SK-N-SH (cell line): ENCODE data around the gene KLHL2. TPM values are rescaled to one million over a fixed set of nuclear protein-coding genes. Genes with fewer than 3 reads are reported as not detected.

Experiments used
- CTCF ChIA-PET: fragments of 300-600, 350-600 bp; formaldehyde crosslinking; extraction: SDS; loops from one replicate; lab custom pipeline; 2021; lab: Yijun Ruan, JAX
- POLR2A ChIA-PET: fragments of 350-600 bp; sonication (Branson Sonifier 250); formaldehyde crosslinking; extraction: SDS; loops from one replicate; lab custom pipeline; 2020; ENCODE audit warnings: antibody characterized with exemption, inconsistent platforms; lab: Yijun Ruan, JAX
- DNase-seq: peaks from one replicate; pipeline ENCODE4 v3.0.0; 2012
- H2AFZ ChIP-seq: fragments of 200-600 bp; sonication (generic); 2 replicates; pipeline ENCODE4 v1.8.1; 2016; ENCODE audit warnings: antibody characterized with exemption, mild to moderate bottlenecking, low read depth
- H3F3A ChIP-seq: fragments of 200-600 bp; sonication (generic); replicated peaks from 2 replicates; pipeline ENCODE3; 2016; ENCODE audit warnings: antibody characterized with exemption, mild to moderate bottlenecking; ENCODE audit not compliant: insufficient read depth
- H3K27ac ChIP-seq, 2 experiments: fragments of 200-500 bp in 1 of 2; fragments of 200-600 bp in 1 of 2; sonication (Bioruptor generic) in 1 of 2; sonication (generic), shearing (Covaris generic) in 1 of 2; 2 replicates each; pipeline versions ENCODE4 v1.5.1 to v1.6.1; 2014 to 2016; ENCODE audit warnings: low read depth in 2 of 2, inconsistent platforms in 1 of 2, low read length in 1 of 2, mild to moderate bottlenecking in 1 of 2, mixed read lengths in 1 of 2
- H3K27me3 ChIP-seq: fragments of 200-600 bp; sonication (generic), shearing (Covaris generic); 2 replicates; pipeline ENCODE4 v1.6.1; 2016; ENCODE audit warnings: mixed run types; ENCODE audit not compliant: insufficient read depth
- H3K36me3 ChIP-seq, 2 experiments: fragments of 200-500 bp in 1 of 2; fragments of 200-600 bp in 1 of 2; sonication (Bioruptor generic) in 1 of 2; sonication (generic) in 1 of 2; replicated peaks in 1 of 2; 2 replicates each; pipeline versions ENCODE3 to v1.5.1; 2014 to 2016; ENCODE audit warnings: low read length in 1 of 2, mild to moderate bottlenecking in 1 of 2; ENCODE audit not compliant: insufficient read depth in 2 of 2, control insufficient read depth in 1 of 2
- H3K4me1 ChIP-seq, 2 experiments: fragments of 200-500 bp in 1 of 2; fragments of 200-600 bp in 1 of 2; sonication (Bioruptor generic) in 1 of 2; sonication (generic), shearing (Covaris generic) in 1 of 2; 2 replicates each; pipeline versions ENCODE4 v1.5.1 to v1.6.1; 2014 to 2016; ENCODE audit warnings: low read depth in 1 of 2, low read length in 1 of 2, mixed run types in 1 of 2; ENCODE audit not compliant: insufficient read depth in 2 of 2, control insufficient read depth in 1 of 2
- H3K4me2 ChIP-seq: fragments of 200-600 bp; sonication (generic), shearing (Covaris generic); 2 replicates; pipeline ENCODE4 v1.6.1; 2017; ENCODE audit warnings: mixed run types
- H3K4me3 ChIP-seq, 2 experiments: fragments of 200-500 bp in 1 of 2; fragments of 200-600 bp in 1 of 2; sonication (Bioruptor generic) in 1 of 2; sonication (generic), shearing (Covaris generic) in 1 of 2; 2 replicates each; pipeline versions ENCODE4 v1.5.1 to v1.8.1; 2014 to 2016; ENCODE audit warnings: low read depth in 2 of 2, inconsistent platforms in 1 of 2, low read length in 1 of 2, mild to moderate bottlenecking in 1 of 2, mixed read lengths in 1 of 2, moderate library complexity in 1 of 2
- H3K79me2 ChIP-seq: fragments of 200-600 bp; sonication (generic); 2 replicates; pipeline ENCODE4 v1.8.1; 2017; ENCODE audit warnings: mild to moderate bottlenecking; ENCODE audit not compliant: insufficient read depth
- H3K9ac ChIP-seq: fragments of 200-600 bp; sonication (generic); 2 replicates; pipeline ENCODE4 v1.6.1; 2017; ENCODE audit warnings: mixed run types
- H3K9me2 ChIP-seq: fragments of 200-600 bp; sonication (generic); 2 replicates; pipeline ENCODE4 v1.6.1; 2017; ENCODE audit warnings: mixed run types
- H3K9me3 ChIP-seq: fragments of 200-600 bp; sonication (generic); 2 replicates; pipeline ENCODE4 v1.6.1; 2017; ENCODE audit warnings: mixed run types, mild to moderate bottlenecking, moderate library complexity
- H4K20me1 ChIP-seq: fragments of 200-600 bp; sonication (generic); 2 replicates; pipeline ENCODE4 v1.6.1; 2017; ENCODE audit warnings: mild to moderate bottlenecking, mixed run types; ENCODE audit not compliant: insufficient read depth
- EP300 ChIP-seq, 2 experiments: IDR thresholded peaks; 2 replicates each; pipeline versions ENCODE4 v1.4.0 to v1.6.1; 2012; ENCODE audit warnings: borderline replicate concordance in 1 of 2, low read depth in 1 of 2, low read length in 1 of 2
- EZH2phosphoT487 ChIP-seq: fragments of 200-600 bp; sonication (generic); IDR thresholded peaks from 2 replicates; pipeline ENCODE4 v1.6.1; 2017; ENCODE audit warnings: low read depth, mixed run types, mild to moderate bottlenecking, antibody characterized with exemption, moderate library complexity, borderline replicate concordance
- FOXM1 ChIP-seq: IDR thresholded peaks from 2 replicates; pipeline ENCODE4 v1.4.0; 2012; ENCODE audit warnings: low read depth, mild to moderate bottlenecking
- IRF3 ChIP-seq: fragments of 150-350 bp; IDR thresholded peaks from 2 replicates; pipeline ENCODE4 v1.6.1; 2016; ENCODE audit warnings: mild to moderate bottlenecking, low read depth, low read length
- MXI1 ChIP-seq: IDR thresholded peaks from 2 replicates; pipeline ENCODE4 v1.6.1; 2012; ENCODE audit warnings: mild to moderate bottlenecking, low read depth, low read length, improper control_type of control experiment
- NRF1 ChIP-seq: IDR thresholded peaks from 2 replicates; pipeline ENCODE4 v1.6.1; 2012; ENCODE audit warnings: low read depth, mild to moderate bottlenecking, low read length
- PBX3 ChIP-seq: IDR thresholded peaks from 2 replicates; pipeline ENCODE4; 2012
- POLR2AphosphoS5 ChIP-seq: IDR thresholded peaks from 2 replicates; pipeline ENCODE4 v1.6.1; 2012; ENCODE audit warnings: low read depth, low read length
- RAD21 ChIP-seq: IDR thresholded peaks from 2 replicates; pipeline ENCODE4 v1.6.1; 2012; ENCODE audit warnings: mild to moderate bottlenecking, low read length
- REST ChIP-seq: IDR thresholded peaks from 2 replicates; pipeline ENCODE4 v1.6.1; 2012; ENCODE audit warnings: mild to moderate bottlenecking, low read depth, low read length, moderate library complexity
- RFX5 ChIP-seq: IDR thresholded peaks from 2 replicates; pipeline ENCODE4 v1.6.1; 2012; ENCODE audit warnings: mild to moderate bottlenecking, improper control_type of control experiment, low read length
- SIN3A ChIP-seq: IDR thresholded peaks from 2 replicates; pipeline ENCODE4 v1.6.1; 2012; ENCODE audit warnings: low read depth, mild to moderate bottlenecking, low read length, moderate library complexity, borderline replicate concordance
- SMC3 ChIP-seq: IDR thresholded peaks from 2 replicates; pipeline ENCODE4 v1.6.1; 2012; ENCODE audit warnings: low read depth, low read length, improper control_type of control experiment
- USF1 ChIP-seq: IDR thresholded peaks from 2 replicates; pipeline ENCODE4 v1.4.0; 2012; ENCODE audit warnings: low read depth, borderline replicate concordance
- YY1 ChIP-seq: IDR thresholded peaks from 2 replicates; pipeline ENCODE4 v1.4.0; 2012; ENCODE audit warnings: low read depth, mild to moderate bottlenecking
- ZBTB33 ChIP-seq: IDR thresholded peaks from 2 replicates; pipeline ENCODE4 v1.4.0; 2012; ENCODE audit warnings: low read depth, borderline replicate concordance
- WGBS: methylation state at CpG from one replicate; pipeline ENCODE4 v1.1.6; 2017; ENCODE audit warnings: low lambda C conversion rate; 5-methylcytosine and 5-hydroxymethylcytosine counted together
- polyA plus RNA-seq, 3 experiments: library from polyadenylated mRNA; depleted of rRNA; stranded (reverse); fragments of >200 nt; gene quantifications; 2 replicates each; pipeline ENCODE4 v1.2.3, GENCODE V29; 2012
- TF ChIP-seq, protein P1 (sequence below): fragments of 200-600 bp; sonication (generic); IDR thresholded peaks from 2 replicates; pipeline ENCODE4 v1.6.1; 2017; ENCODE audit warnings: antibody characterized with exemption, mild to moderate bottlenecking, moderate library complexity

Gene KLHL2
- polyA plus RNA-seq, 1 of the 3 experiments (the other 2 are of a cell fraction): 25.0 TPM

DNA sequence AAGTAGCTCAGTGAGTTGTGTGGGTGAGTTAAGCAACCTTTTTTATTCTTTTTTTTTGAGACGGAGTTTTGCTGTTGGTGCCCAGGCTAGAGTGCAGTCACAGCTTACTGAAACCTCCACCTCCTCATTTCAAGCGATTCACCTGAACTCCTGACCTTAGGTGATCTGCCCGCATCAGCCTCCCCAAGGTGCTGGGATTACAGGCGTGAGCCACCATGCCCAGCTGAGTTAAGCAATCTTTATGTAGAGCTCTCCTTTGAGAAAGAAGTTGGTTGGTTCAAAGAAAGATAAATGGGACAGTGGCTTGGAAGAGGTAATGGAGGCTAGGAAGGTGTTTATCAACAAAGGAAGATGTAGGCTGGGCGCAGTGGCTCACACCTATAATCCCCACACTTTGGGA lies 123.3 kb downstream of the KLHL2 start:
- Histone ChIP-seq H3K79me2 (peaks cover 61% of the 10 kb centered on the region), H3K4me1 (peaks cover 6 to 18% of the 10 kb centered on the region in 2 experiments; a peak in 3 of 4 replicates), H3K36me3 (peaks cover 10 to 33% of the 10 kb centered on the region in 2 experiments), H3K9ac (no peak overlapping the region), H3K27ac (no peak overlapping the region), H3K4me3 (no peak overlapping the region), H3K4me2 (no peak overlapping the region), H2AFZ (no peak overlapping the region), H3K9me3 (no peaks in the 10 kb centered on the region), H3K27me3 (no peaks in the 10 kb centered on the region), H3F3A (peaks cover 8% of the 10 kb centered on the region), H4K20me1 (no peaks in the 10 kb centered on the region), H3K9me2 (no peaks in the 10 kb centered on the region)
- ChIA-PET CTCF (interaction anchor here (1.0 to 2.7 kb wide), 5 partner anchors 12 to 218 kb away, joined by 3 to 10 read pairs (median 6); partner anchors contain the start of gene TMEM192), POLR2A (no interaction called here)
- 86% methylated on average over 5 of the region's 5 CpGs for WGBS
- DNase-seq: no peak
- TF ChIP-seq PBX3: no peak
- TF ChIP-seq RFX5: no peak
- TF ChIP-seq YY1: no peak
- TF ChIP-seq FOXM1: no peak
- no peak for TF ChIP-seq SIN3A
- no peak for TF ChIP-seq MXI1

GRCh38 chr4:165331359-165331758 lies 124.0 kb downstream of the KLHL2 start:
- DNase-seq: no peak
- H3K9ac ChIP-seq: no peak overlapping the region
- H3K27me3 ChIP-seq: no peaks in the 10 kb centered on the region
- ChIA-PET POLR2A (no interaction called here), CTCF (interaction anchor here (1.0 to 2.7 kb wide), 5 partner anchors 11 to 200 kb away, joined by 3 to 10 read pairs (median 6); no protein-coding TSS in a partner anchor)
- H3K9me2 ChIP-seq: no peaks in the 10 kb centered on the region
- no peaks in the 10 kb centered on the region for H4K20me1 ChIP-seq
- H3K4me3 ChIP-seq: no peak overlapping the region
- no peak overlapping the region for H3K27ac ChIP-seq
- no peaks in the 10 kb centered on the region for H3K9me3 ChIP-seq
- no peak overlapping the region for H2AFZ ChIP-seq
- no peak overlapping the region for H3K4me2 ChIP-seq
- H3K79me2 ChIP-seq: peaks cover 61% of the 10 kb centered on the region
- H3F3A ChIP-seq: peaks cover 2% of the 10 kb centered on the region
- 100% methylated on average over 1 of the region's 1 CpG for WGBS
- peaks cover 1 to 15% of the 10 kb centered on the region in 2 experiments; a peak in 3 of 4 replicates for H3K4me1 ChIP-seq
- H3K36me3 ChIP-seq: peaks cover 10 to 38% of the 10 kb centered on the region in 2 experiments
- TF ChIP-seq EZH2phosphoT487: no peak
- no peak for TF ChIP-seq SMC3
- TF ChIP-seq IRF3: no peak
- TF ChIP-seq POLR2AphosphoS5: no peak
- TF ChIP-seq, protein P1, sequence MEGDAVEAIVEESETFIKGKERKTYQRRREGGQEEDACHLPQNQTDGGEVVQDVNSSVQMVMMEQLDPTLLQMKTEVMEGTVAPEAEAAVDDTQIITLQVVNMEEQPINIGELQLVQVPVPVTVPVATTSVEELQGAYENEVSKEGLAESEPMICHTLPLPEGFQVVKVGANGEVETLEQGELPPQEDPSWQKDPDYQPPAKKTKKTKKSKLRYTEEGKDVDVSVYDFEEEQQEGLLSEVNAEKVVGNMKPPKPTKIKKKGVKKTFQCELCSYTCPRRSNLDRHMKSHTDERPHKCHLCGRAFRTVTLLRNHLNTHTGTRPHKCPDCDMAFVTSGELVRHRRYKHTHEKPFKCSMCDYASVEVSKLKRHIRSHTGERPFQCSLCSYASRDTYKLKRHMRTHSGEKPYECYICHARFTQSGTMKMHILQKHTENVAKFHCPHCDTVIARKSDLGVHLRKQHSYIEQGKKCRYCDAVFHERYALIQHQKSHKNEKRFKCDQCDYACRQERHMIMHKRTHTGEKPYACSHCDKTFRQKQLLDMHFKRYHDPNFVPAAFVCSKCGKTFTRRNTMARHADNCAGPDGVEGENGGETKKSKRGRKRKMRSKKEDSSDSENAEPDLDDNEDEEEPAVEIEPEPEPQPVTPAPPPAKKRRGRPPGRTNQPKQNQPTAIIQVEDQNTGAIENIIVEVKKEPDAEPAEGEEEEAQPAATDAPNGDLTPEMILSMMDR: no peak
- no peak for TF ChIP-seq ZBTB33
- no peak for TF ChIP-seq RAD21
- TF ChIP-seq REST: no peak
- TF ChIP-seq EP300 (IDR thresholded peaks at IDR 0.05; ENCODE audit: borderline replicate concordance in 1 of 2, low read depth in 1 of 2, low read length in 1 of 2): no peak
- TF ChIP-seq USF1: no peak
- no peak for TF ChIP-seq NRF1
